PFSK-1 (cell line): Measurements from ENCODE around the gene GALNT12.

Experiments used
- FOXP2 ChIP-seq: optimal IDR thresholded peaks from 2 replicates; pipeline ENCODE3; 2011; ENCODE audit warnings: borderline replicate concordance, control low read depth, inconsistent platforms; ENCODE audit not compliant: insufficient read depth; ENCODE audit errors: extremely low read length, extremely low read depth
- POLR2AphosphoS5 ChIP-seq: IDR thresholded peaks from 2 replicates; pipeline ENCODE4 v1.6.1; 2012; ENCODE audit warnings: low read depth, mild to moderate bottlenecking, control low read depth, low read length, moderate library complexity
- SIN3A ChIP-seq: IDR thresholded peaks from 2 replicates; pipeline ENCODE4 v1.6.1; 2012; ENCODE audit warnings: mild to moderate bottlenecking, low read length, moderate library complexity, borderline replicate concordance; ENCODE audit not compliant: insufficient read depth
- TAF1 ChIP-seq: IDR thresholded peaks from 2 replicates; pipeline ENCODE4 v1.6.1; 2012; ENCODE audit warnings: low read length, control low read depth, borderline replicate concordance; ENCODE audit not compliant: insufficient read depth
- TF ChIP-seq, protein P1 (sequence below), 2 experiments: IDR thresholded peaks; 2 replicates each; pipeline versions ENCODE4 v1.6.1 to v1.8.0; 2011 to 2012; ENCODE audit warnings: low read depth in 2 of 2, low read length in 2 of 2, control low read depth in 1 of 2, inconsistent platforms in 1 of 2, mild to moderate bottlenecking in 1 of 2, moderate library complexity in 1 of 2; ENCODE audit not compliant: insufficient read depth in 1 of 2

GALNT12 gene

DNA sequence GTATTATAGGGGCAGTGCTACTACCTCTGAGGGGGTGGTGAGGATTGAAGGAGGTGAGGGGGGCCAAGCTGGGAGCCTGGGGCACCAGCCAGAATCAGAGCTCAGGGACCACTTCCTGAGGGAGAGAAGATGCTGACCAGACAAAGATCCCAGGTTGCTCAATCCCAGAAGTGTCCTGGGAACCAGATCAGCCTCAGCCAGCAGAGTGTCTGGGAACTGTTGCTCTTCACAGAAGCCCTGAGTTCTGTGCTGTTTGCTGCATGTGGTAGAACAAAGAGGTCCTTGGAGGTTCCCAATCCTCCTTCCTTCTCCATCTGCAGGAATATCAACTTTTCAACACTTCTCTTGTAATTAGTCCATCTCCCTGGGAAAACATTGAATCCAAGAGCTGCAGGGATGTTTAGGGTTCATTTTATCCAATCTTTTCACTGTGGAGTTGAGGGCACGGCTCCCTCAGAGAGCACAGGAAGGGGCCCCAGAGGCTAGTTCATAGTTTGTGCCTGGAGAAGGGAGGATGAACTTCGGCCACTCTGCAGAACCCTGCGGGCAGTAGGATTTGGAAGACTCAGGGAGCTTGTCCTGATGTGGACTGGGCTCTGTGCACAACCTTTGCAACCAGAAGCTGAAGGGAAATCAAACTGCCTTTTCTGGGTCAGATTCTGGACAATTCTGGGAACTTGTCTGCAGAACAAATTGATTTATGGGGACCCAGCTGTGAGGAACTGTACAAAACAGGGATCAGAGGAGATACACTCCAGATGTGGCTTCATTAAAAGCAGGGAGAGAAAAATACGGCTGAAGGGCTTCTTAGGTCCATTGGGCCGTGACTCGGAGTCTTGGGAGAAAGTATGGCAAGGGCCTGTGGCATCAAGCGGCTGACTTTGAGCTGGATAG lies 57.1 kb downstream of the GALNT12 start:
- TF ChIP-seq SIN3A (no peak), FOXP2 (no peak), TAF1 (no peak), POLR2AphosphoS5 (no peak)
- TF ChIP-seq, protein P1, sequence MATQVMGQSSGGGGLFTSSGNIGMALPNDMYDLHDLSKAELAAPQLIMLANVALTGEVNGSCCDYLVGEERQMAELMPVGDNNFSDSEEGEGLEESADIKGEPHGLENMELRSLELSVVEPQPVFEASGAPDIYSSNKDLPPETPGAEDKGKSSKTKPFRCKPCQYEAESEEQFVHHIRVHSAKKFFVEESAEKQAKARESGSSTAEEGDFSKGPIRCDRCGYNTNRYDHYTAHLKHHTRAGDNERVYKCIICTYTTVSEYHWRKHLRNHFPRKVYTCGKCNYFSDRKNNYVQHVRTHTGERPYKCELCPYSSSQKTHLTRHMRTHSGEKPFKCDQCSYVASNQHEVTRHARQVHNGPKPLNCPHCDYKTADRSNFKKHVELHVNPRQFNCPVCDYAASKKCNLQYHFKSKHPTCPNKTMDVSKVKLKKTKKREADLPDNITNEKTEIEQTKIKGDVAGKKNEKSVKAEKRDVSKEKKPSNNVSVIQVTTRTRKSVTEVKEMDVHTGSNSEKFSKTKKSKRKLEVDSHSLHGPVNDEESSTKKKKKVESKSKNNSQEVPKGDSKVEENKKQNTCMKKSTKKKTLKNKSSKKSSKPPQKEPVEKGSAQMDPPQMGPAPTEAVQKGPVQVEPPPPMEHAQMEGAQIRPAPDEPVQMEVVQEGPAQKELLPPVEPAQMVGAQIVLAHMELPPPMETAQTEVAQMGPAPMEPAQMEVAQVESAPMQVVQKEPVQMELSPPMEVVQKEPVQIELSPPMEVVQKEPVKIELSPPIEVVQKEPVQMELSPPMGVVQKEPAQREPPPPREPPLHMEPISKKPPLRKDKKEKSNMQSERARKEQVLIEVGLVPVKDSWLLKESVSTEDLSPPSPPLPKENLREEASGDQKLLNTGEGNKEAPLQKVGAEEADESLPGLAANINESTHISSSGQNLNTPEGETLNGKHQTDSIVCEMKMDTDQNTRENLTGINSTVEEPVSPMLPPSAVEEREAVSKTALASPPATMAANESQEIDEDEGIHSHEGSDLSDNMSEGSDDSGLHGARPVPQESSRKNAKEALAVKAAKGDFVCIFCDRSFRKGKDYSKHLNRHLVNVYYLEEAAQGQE (IDR thresholded peaks at IDR 0.05; ENCODE audit: insufficient read depth in 1 of 2, low read depth in 2 of 2, low read length in 2 of 2) = no peak

DNA sequence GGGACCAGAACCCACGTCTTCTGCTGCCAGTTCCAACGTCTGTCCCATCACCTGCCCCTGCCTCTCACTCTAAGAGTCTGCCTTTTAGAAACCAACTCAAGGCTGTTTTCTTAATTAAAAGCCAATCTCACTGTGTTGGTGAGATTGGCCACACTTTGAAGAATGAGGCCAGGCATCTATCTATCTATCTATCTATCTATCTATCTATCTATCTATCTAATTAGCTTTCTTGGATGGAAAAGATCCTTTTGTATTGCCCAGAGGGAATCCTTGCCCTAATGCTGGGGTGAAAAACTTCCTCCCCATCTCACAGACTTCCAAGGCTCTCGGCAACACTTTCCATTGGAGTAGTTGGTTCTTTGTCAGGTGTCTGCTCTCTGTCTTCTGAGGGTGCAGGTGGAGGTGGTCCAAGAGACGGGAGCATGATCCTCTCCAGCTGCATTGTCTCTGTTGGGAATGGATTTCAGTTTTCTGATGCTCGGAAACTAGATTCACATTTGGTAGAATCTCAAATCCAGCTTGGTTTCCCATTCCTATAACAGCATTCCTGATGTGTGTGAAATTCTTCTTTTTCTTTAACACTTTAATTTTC lies 57.9 kb downstream of the GALNT12 start:
- TF ChIP-seq SIN3A = no peak

DNA sequence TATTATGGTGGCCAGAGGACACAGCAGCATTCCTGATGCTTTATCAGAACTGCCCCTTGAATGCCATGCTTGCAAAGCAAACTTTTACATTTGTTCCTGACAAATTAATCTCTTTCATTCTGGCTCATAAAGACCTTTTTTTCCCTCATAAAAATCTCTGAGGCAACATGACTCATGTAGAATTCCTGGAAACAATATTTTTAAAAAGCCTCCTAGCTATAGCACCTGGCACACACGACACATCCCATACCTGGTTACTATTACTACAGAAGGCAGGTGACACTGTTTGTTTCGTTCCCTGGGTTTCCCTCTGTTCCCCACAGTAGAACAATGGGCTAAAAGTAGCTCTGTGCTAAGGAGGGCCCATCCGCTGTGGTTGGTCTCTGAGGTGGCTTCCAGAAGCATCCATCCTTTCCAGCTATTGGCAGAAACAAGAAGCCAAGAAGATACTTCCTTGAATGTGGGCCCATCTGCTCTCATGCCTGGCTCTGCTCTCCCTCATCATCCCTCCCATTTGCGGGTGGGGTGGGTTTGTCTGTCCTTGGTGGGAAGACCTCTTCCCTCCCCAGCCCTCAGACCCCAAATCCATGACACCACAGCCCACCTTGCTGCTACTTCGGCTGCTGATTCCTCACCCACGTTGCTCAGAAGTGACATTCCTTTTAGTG lies 59.1 kb downstream of the GALNT12 start:
- TF ChIP-seq SIN3A (no peak), TAF1 (no peak), POLR2AphosphoS5 (no peak), FOXP2 (no peak)
- TF ChIP-seq, protein P1 (IDR thresholded peaks at IDR 0.05; ENCODE audit: insufficient read depth in 1 of 2, low read depth in 2 of 2, low read length in 2 of 2) = no peak

DNA sequence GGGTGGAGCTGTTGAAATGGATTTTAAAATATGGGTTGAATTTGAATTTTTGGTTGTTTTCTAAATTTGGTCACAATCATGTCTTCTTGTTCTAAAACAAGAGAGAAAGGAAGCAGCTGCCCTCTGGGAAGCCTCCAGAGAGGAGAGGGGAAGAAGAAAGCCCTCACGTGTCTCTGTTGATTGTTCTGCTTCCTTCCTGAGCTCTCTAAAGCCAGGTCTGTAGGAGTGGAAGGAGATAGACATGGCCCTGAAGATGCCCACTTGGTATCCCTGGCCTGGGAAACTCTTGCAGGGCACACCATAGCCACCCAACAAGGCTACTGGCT lies 59.6 kb downstream of the GALNT12 start:
- no peak for TF ChIP-seq TAF1
- no peak for TF ChIP-seq FOXP2
- no peak for TF ChIP-seq SIN3A
- TF ChIP-seq, protein P1 (IDR thresholded peaks at IDR 0.05; ENCODE audit: insufficient read depth in 1 of 2, low read depth in 2 of 2, low read length in 2 of 2) = no peak
- TF ChIP-seq POLR2AphosphoS5 = no peak

DNA sequence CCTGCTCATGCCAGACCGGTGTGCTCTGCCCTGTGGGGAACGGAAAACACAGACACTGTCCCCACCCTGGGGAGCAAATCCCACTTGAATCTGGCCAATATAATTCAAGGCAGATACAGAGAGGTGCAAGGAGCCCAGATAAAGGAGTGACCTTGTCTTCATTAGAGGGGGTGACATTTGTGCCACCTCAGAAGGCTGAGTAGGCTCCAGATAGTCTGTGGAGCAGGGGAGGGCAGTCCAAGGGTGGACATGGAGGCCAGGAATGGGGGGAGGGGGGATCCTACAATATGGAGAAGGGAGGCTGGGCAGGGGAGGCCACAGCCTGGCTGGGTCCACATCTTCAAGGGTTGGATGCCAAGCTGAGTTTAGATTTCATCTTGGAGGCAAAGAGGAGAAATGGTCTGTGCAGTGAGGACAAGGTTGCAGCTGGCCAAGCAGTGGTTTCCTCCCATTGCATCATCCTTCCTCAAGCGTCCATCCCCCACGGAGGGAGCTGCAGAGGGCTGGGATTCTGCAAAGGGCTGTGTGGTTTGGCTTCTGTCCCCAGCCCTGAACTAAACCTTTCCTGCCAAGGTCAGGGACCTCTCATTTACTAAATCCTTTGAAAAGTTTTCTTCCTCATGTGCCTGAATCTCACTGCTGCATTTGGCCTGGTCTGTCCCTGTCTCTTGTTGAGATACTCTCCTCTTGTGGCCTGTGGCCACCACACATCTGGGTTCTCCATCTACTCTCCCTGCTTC lies 60.1 kb downstream of the GALNT12 start:
- no peak for TF ChIP-seq TAF1
- TF ChIP-seq FOXP2 = peak; percentile 39
- TF ChIP-seq, protein P1 (IDR thresholded peaks at IDR 0.05; ENCODE audit: insufficient read depth in 1 of 2, low read depth in 2 of 2, low read length in 2 of 2) = 0 out of 4 replicates have a peak, but pooled peaks have one; percentile 26 to 31
- TF ChIP-seq SIN3A = no peak
- TF ChIP-seq POLR2AphosphoS5 = no peak
